Caco-2 (cell line): ENCODE data around the gene CORO7. TPM values are rescaled to one million over a fixed set of nuclear protein-coding genes. Genes with fewer than 3 reads are reported as not detected.
A peak's percentile ranks its signal among the peaks of the same experiment; 100 is the strongest.
"Not testable (repeated sequence)": the region's sequence is repeated elsewhere in the genome, so short reads cannot be mapped to it uniquely, and the experiment has no call there.

Experiments used
- BruUV-seq: library from RNA; stranded (reverse); fragments of 400-500 nt; replicated peaks from 2 replicates; lab custom pipeline; 2021; lab: Mats Ljungman, UMichigan
- CTCF ChIA-PET: fragments of 300-600 bp; sonication (Branson Sonifier 250); formaldehyde crosslinking; loops from one replicate; lab custom pipeline; 2022; ENCODE audit warnings: antibody characterized with exemption; lab: Charles Lee
- POLR2A ChIA-PET: fragments of 300-600 bp; sonication (Branson Sonifier 250); formaldehyde crosslinking; loops from one replicate; lab custom pipeline; 2022; ENCODE audit warnings: antibody characterized with exemption; lab: Charles Lee
- DNase-seq, 2 experiments: peaks; one replicate each; pipeline versions ENCODE4 v3.0.0 to v3.0.0-alpha.2; 2020 to 2022
- H3K27me3 ChIP-seq: replicated peaks from 2 replicates; pipeline ENCODE4 v1.6.0; 2011; ENCODE audit warnings: low read length; ENCODE audit not compliant: control insufficient read depth, insufficient read depth
- H3K36me3 ChIP-seq: 2 replicates; pipeline ENCODE4 v1.5.1; 2011; ENCODE audit warnings: low read length; ENCODE audit not compliant: control insufficient read depth, insufficient read depth
- H3K4me1 ChIP-seq: fragments of 250-450 bp; sonication (Bioruptor Pico); 2 replicates; pipeline ENCODE4 v1.5.1; 2020; ENCODE audit warnings: mild to moderate bottlenecking
- H3K4me3 ChIP-seq: 2 replicates; pipeline ENCODE4 v1.5.1; 2011; ENCODE audit warnings: low read depth, mild to moderate bottlenecking, control low read depth, low read length
- H3K9me3 ChIP-seq: fragments of 250-450 bp; sonication (Bioruptor Pico); 2 replicates; pipeline ENCODE4 v1.5.1; 2020; ENCODE audit warnings: mild to moderate bottlenecking, moderate library complexity
- H3K27ac Mint-ChIP-seq: one replicate; pipeline ENCODE4 v1.8.0; 2022; ENCODE audit warnings: mixed read lengths; ENCODE audit not compliant: unreplicated experiment
- H3K27me3 Mint-ChIP-seq: one replicate; pipeline ENCODE4 v1.8.0; 2022; ENCODE audit warnings: mixed read lengths; ENCODE audit not compliant: insufficient read depth, unreplicated experiment
- H3K36me3 Mint-ChIP-seq: one replicate; pipeline ENCODE4 v1.8.0; 2022; ENCODE audit warnings: mild to moderate bottlenecking, mixed read lengths; ENCODE audit not compliant: insufficient read depth, unreplicated experiment
- H3K4me1 Mint-ChIP-seq: one replicate; pipeline ENCODE4 v1.8.0; 2022; ENCODE audit warnings: low read depth, mixed read lengths; ENCODE audit not compliant: unreplicated experiment
- H3K4me3 Mint-ChIP-seq: one replicate; pipeline ENCODE4 v1.8.0; 2022; ENCODE audit warnings: mild to moderate bottlenecking, moderate library complexity, mixed read lengths; ENCODE audit not compliant: unreplicated experiment
- H3K9me3 Mint-ChIP-seq: one replicate; pipeline ENCODE4 v1.8.0; 2022; ENCODE audit warnings: mixed read lengths; ENCODE audit not compliant: unreplicated experiment
- intact Hi-C: fragments of 100-400 bp; cut with micrococcal nuclease; formaldehyde crosslinking; loops from one replicate; pipeline ENCODE4 v1.10.0; 2022; ENCODE audit not compliant: unreplicated experiment
- total RNA-seq: library from RNA; stranded (reverse); gene quantifications from 2 replicates; pipeline ENCODE4 v1.2.3, GENCODE V29; 2022
- TF ChIP-seq, protein P1 (sequence below), 2 experiments: fragments of 200-600 bp in 1 of 2; IDR thresholded peaks; 1 replicate in 1 of 2; 2 replicates in 1 of 2; pipeline versions ENCODE4 v1.5.1 to v1.8.0; 2011 to 2022; ENCODE audit warnings: antibody characterized with exemption in 1 of 2, control low read depth in 1 of 2, inconsistent platforms in 1 of 2, low read depth in 1 of 2, low read length in 1 of 2, mild to moderate bottlenecking in 1 of 2, moderate library complexity in 1 of 2; ENCODE audit not compliant: insufficient read depth in 1 of 2, severe bottlenecking in 1 of 2, unreplicated experiment in 1 of 2

The CORO7 gene
- total RNA-seq, 1 experiment from 2014 or later = 23.1 TPM

DNA sequence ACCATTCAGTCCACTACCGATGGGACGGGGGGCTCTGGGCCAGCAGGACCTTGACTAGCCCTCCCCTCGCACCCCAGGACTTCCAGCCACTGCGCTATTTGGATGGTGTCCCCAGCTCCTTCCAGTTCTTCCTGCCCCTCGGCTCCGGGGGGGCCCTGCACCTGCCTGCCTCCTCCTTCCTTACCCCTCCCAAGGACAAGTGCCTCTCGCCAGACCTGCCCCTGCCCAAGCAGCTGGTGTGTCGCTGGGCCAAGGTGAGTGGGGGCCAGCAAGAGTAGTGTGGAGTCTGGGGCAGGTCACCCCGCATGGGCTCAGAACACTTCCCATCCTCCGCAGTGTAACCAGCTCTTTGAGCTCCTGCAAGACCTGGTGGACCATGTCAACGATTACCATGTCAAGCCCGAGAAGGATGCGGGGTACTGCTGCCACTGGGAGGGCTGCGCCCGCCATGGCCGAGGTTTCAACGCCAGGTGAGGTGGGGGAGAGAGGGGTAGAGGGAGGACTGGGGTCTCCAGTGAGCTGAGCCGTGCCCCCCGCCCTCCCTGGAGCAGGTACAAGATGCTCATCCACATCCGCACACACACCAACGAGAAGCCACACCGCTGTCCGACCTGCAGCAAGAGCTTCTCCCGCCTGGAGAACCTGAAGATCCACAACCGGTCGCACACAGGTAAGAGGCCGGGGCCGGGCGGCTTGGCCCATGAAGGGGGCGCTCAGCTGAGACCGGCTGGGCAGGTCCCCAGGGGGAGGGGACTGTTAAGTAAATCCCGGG, 81.5 kb downstream of the CORO7 start:
- Histone ChIP-seq H3K4me1 (no peaks in the 10 kb centered on the region), H3K9me3 (no peaks in the 10 kb centered on the region), H3K4me3 (no peak overlapping the region), H3K27me3 (no peaks in the 10 kb centered on the region), H3K36me3 (peaks cover 1% of the 10 kb centered on the region; the same call in 1 of the 2 replicates)
- H3K4me1 Mint-ChIP-seq = no peaks in the 10 kb centered on the region
- H3K4me3 Mint-ChIP-seq = no peak overlapping the region
- no TSS peak for BruUV-seq
- intact Hi-C loops = loop anchor here (5.0 kb wide), 1 partner anchor 63 kb away; the partner anchor contains the start of gene TFAP4
- no peaks in the 10 kb centered on the region for H3K27me3 Mint-ChIP-seq
- TF ChIP-seq, protein P1, sequence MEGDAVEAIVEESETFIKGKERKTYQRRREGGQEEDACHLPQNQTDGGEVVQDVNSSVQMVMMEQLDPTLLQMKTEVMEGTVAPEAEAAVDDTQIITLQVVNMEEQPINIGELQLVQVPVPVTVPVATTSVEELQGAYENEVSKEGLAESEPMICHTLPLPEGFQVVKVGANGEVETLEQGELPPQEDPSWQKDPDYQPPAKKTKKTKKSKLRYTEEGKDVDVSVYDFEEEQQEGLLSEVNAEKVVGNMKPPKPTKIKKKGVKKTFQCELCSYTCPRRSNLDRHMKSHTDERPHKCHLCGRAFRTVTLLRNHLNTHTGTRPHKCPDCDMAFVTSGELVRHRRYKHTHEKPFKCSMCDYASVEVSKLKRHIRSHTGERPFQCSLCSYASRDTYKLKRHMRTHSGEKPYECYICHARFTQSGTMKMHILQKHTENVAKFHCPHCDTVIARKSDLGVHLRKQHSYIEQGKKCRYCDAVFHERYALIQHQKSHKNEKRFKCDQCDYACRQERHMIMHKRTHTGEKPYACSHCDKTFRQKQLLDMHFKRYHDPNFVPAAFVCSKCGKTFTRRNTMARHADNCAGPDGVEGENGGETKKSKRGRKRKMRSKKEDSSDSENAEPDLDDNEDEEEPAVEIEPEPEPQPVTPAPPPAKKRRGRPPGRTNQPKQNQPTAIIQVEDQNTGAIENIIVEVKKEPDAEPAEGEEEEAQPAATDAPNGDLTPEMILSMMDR (IDR thresholded peaks at IDR 0.05; ENCODE audit: insufficient read depth in 1 of 2, low read depth in 1 of 2, low read length in 1 of 2, severe bottlenecking in 1 of 2, unreplicated experiment in 1 of 2) = no peak
- no peak overlapping the region for H3K27ac Mint-ChIP-seq
- DNase-seq = peak in 1 of 2 experiments; percentile 26
- ChIA-PET CTCF (no interaction called here), POLR2A (no interaction called here)
- H3K36me3 Mint-ChIP-seq = peaks cover 29% of the 10 kb centered on the region
- H3K9me3 Mint-ChIP-seq = no peaks in the 10 kb centered on the region

DNA sequence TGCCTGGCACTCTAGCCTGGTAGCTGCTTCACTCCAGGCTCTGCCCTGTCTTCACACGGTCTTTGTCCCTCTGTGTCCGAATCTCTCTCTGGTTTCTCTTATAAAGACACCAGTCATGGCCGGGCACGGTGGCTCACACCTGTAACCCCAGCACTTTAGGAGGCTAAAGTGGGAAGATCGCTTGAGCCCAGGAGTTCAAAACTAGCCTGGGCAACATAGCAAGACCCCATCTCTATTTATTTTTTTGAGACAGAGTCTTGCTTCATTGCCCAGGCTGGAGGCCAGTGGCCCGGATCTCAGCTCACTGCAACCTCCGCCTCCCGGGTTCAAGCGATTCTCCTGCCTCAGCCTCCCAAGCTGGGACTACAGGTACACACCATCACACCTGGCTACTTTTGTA, 82.7 kb downstream of the CORO7 start:
- H3K4me1 ChIP-seq, DNase-seq, H3K4me3 Mint-ChIP-seq, H3K9me3 Mint-ChIP-seq, H3K4me3 ChIP-seq, H3K27me3 Mint-ChIP-seq, H3K27ac Mint-ChIP-seq, H3K36me3 ChIP-seq, BruUV-seq, H3K4me1 Mint-ChIP-seq, POLR2A ChIA-PET, H3K9me3 ChIP-seq, H3K27me3 ChIP-seq: not testable (repeated sequence)
- H3K36me3 Mint-ChIP-seq = peaks cover 18% of the 10 kb centered on the region
- CTCF ChIA-PET = interaction anchor here (0.8 kb wide), 1 partner anchor 39 kb away, joined by 3 read pairs; no protein-coding TSS in a partner anchor
- intact Hi-C loops = loop anchor here (5.0 kb wide), 1 partner anchor 61 kb away; the partner anchor contains the start of gene TFAP4

DNA sequence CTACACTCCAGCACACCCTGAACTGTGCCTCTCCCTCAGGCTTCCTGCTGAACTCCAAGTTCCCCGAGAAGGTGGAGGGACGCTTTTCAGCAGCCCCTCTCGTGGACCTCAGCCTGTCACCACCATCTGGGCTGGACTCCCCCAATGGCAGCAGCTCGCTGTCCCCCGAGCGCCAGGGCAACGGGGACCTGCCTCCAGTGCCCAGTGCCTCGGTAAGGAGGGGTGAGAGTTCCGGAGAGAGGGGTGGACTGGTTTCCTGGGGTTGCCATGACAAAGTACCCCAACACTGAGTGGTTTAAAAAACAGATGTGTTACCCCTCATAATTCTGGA, 83.1 kb downstream of the CORO7 start:
- ChIA-PET CTCF (interaction anchor here (0.8 to 1.2 kb wide), 2 partner anchors 38 to 50 kb away, joined by 3 read pairs; no protein-coding TSS in a partner anchor), POLR2A (no interaction called here)
- Mint-ChIP-seq H3K4me3 (no peak overlapping the region), H3K27ac (no peak overlapping the region), H3K4me1 (no peaks in the 10 kb centered on the region), H3K9me3 (no peaks in the 10 kb centered on the region), H3K27me3 (no peaks in the 10 kb centered on the region), H3K36me3 (peaks cover 13% of the 10 kb centered on the region)
- BruUV-seq = no TSS peak
- DNase-seq = no peak
- Histone ChIP-seq H3K36me3 (peaks cover 1% of the 10 kb centered on the region; the same call in 1 of the 2 replicates), H3K9me3 (no peaks in the 10 kb centered on the region), H3K27me3 (no peaks in the 10 kb centered on the region), H3K4me1 (no peaks in the 10 kb centered on the region), H3K4me3 (no peak overlapping the region)
- intact Hi-C loops = loop anchor here (5.0 kb wide), 1 partner anchor 61 kb away; the partner anchor contains the start of gene TFAP4
- TF ChIP-seq, protein P1 (IDR thresholded peaks at IDR 0.05; ENCODE audit: insufficient read depth in 1 of 2, low read depth in 1 of 2, low read length in 1 of 2, severe bottlenecking in 1 of 2, unreplicated experiment in 1 of 2) = no peak
